SK-N-SH treated with all-trans-retinoic acid at 6 μM for 48 hours (cell line): ENCODE results near the gene COG6.

Source experiments
- ATAC-seq: fragments of 200-7000 bp; cut with Tn5 transposase; 3 replicates; pipeline ENCODE4 v1.9.1; 2020; ENCODE audit warnings: mild to moderate bottlenecking, moderate library complexity
- ARNTL ChIP-seq: fragments of 450-650 bp; formaldehyde crosslinking; IDR thresholded peaks from 2 replicates; pipeline ENCODE4 v1.5.0; 2020; ENCODE audit warnings: low read depth, mild to moderate bottlenecking, moderate library complexity, borderline replicate concordance
- BACH2 ChIP-seq: fragments of 250-450 bp; sonication (Bioruptor Pico); IDR thresholded peaks from 2 replicates; pipeline ENCODE4 v1.9.0; 2021; ENCODE audit warnings: mild to moderate bottlenecking, borderline replicate concordance
- ESRRG ChIP-seq: fragments of 250-450 bp; sonication (Bioruptor Pico); IDR thresholded peaks from 2 replicates; pipeline ENCODE4 v1.6.1; 2021; ENCODE audit warnings: mild to moderate bottlenecking
- GLIS3 ChIP-seq: fragments of 250-450 bp; sonication (Bioruptor Pico); IDR thresholded peaks from 2 replicates; pipeline ENCODE4 v1.5.0; 2020; ENCODE audit warnings: mild to moderate bottlenecking, moderate library complexity
- ISL1 ChIP-seq: fragments of 250-450 bp; sonication (Bioruptor Pico); IDR thresholded peaks from 2 replicates; pipeline ENCODE4 v2.1.2; 2022; ENCODE audit warnings: mild to moderate bottlenecking, moderate library complexity
- OSR1 ChIP-seq: fragments of 250-450 bp; sonication (Bioruptor Pico); IDR thresholded peaks from 2 replicates; pipeline ENCODE4 v1.8.0; 2022; ENCODE audit warnings: moderate library complexity, mild to moderate bottlenecking, inconsistent platforms
- PATZ1 ChIP-seq: fragments of 250-450 bp; sonication (Bioruptor Pico); IDR thresholded peaks from 2 replicates; pipeline ENCODE4 v1.8.0; 2020; ENCODE audit warnings: mild to moderate bottlenecking, moderate library complexity, borderline replicate concordance
- POU6F1 ChIP-seq: fragments of 250-450 bp; sonication (Bioruptor Pico); IDR thresholded peaks from 2 replicates; pipeline ENCODE4 v1.8.0; 2021; ENCODE audit warnings: low read depth, mild to moderate bottlenecking, moderate library complexity, borderline replicate concordance
- PPARA ChIP-seq: fragments of 250-450 bp; sonication (Bioruptor Pico); IDR thresholded peaks from 2 replicates; pipeline ENCODE4 v1.5.0; 2020; ENCODE audit warnings: mild to moderate bottlenecking, borderline replicate concordance
- RARB ChIP-seq: fragments of 250-450 bp; sonication (Bioruptor Pico); IDR thresholded peaks from 2 replicates; pipeline ENCODE4 v1.8.0; 2021; ENCODE audit warnings: mild to moderate bottlenecking, moderate library complexity
- SNAI2 ChIP-seq: fragments of 250-450 bp; sonication (Bioruptor Pico); IDR thresholded peaks from 2 replicates; pipeline ENCODE4 v1.5.0; 2020; ENCODE audit warnings: mild to moderate bottlenecking, moderate library complexity
- TCF4 ChIP-seq: fragments of 250-450 bp; sonication (Bioruptor Pico); IDR thresholded peaks from 2 replicates; pipeline ENCODE4 v1.8.0; 2021; ENCODE audit warnings: mild to moderate bottlenecking, moderate library complexity, borderline replicate concordance
- TSHZ2 ChIP-seq: fragments of 250-450 bp; sonication (Bioruptor Pico); IDR thresholded peaks from 2 replicates; pipeline ENCODE4 v1.5.0; 2020; ENCODE audit warnings: mild to moderate bottlenecking, moderate library complexity
- ZC3H10 ChIP-seq: fragments of 250-450 bp; sonication (Bioruptor Pico); IDR thresholded peaks from 2 replicates; pipeline ENCODE4 v1.5.1; 2021; ENCODE audit warnings: mild to moderate bottlenecking, moderate library complexity
- ZFP3 ChIP-seq: fragments of 250-450 bp; sonication (Bioruptor Pico); IDR thresholded peaks from 2 replicates; pipeline ENCODE4 v1.5.0; 2020; ENCODE audit warnings: mild to moderate bottlenecking, moderate library complexity
- ZNF565 ChIP-seq: fragments of 450-650 bp; formaldehyde crosslinking; conservative IDR thresholded peaks from 2 replicates; pipeline ENCODE4 v1.5.0; 2020; ENCODE audit warnings: low read depth, mild to moderate bottlenecking, moderate library complexity
- ZNF8 ChIP-seq: fragments of 450-650 bp; formaldehyde crosslinking; IDR thresholded peaks from 2 replicates; pipeline ENCODE4 v1.5.0; 2020; ENCODE audit warnings: mild to moderate bottlenecking, moderate library complexity
- TF ChIP-seq, protein P1 (sequence below): fragments of 250-450 bp; sonication (Bioruptor Pico); IDR thresholded peaks from 2 replicates; pipeline ENCODE4 v1.5.1; 2020; ENCODE audit warnings: low read depth, mild to moderate bottlenecking, moderate library complexity
- TF ChIP-seq, protein P2 (sequence below): fragments of 250-450 bp; sonication (Bioruptor Pico); IDR thresholded peaks from 2 replicates; pipeline ENCODE4 v1.5.1; 2021; ENCODE audit warnings: mild to moderate bottlenecking, moderate library complexity

COG6 gene

GRCh38 chr13:39656325-39656677 is 839 bp downstream of the COG6 start:
- peak; percentile 57 for ATAC-seq
- TF ChIP-seq RARB (CRISPR knock-in tag) (no peak), ESRRG (CRISPR knock-in tag) (no peak)

- TF ChIP-seq PPARA (CRISPR knock-in tag) (no peak), ESRRG (CRISPR knock-in tag) (no peak), ARNTL (no peak), SNAI2 (CRISPR knock-in tag) (no peak), ZNF565 (CRISPR knock-in tag) (no peak), RARB (CRISPR knock-in tag) (no peak), OSR1 (CRISPR knock-in tag) (no peak), GLIS3 (CRISPR knock-in tag) (no peak), ISL1 (CRISPR knock-in tag) (no peak), PATZ1 (no peak)
- no peak for ATAC-seq
These were observed 8.0 kb downstream of the COG6 start for GRCh38 chr13:39663508-39663907.

DNA sequence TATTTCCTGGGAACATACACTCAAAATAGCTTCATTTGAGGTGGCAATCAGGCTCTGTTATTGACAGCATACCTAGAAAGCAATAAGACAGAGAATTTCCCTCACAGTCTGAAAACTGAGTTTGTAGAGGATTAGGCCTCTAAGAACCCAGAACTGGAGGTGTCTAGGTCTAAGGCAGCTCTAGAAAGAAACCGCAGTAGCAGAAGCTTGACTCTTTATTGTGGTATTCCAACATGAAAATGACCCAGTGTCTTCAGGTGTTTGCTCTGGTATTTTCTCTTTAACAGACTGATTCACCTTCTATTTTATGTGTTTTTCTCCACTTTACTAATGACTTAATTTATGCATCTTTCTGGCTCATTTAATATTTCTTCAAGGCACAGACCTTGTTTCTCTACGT is 8.5 kb downstream of the COG6 start:
- TF ChIP-seq, protein P1, sequence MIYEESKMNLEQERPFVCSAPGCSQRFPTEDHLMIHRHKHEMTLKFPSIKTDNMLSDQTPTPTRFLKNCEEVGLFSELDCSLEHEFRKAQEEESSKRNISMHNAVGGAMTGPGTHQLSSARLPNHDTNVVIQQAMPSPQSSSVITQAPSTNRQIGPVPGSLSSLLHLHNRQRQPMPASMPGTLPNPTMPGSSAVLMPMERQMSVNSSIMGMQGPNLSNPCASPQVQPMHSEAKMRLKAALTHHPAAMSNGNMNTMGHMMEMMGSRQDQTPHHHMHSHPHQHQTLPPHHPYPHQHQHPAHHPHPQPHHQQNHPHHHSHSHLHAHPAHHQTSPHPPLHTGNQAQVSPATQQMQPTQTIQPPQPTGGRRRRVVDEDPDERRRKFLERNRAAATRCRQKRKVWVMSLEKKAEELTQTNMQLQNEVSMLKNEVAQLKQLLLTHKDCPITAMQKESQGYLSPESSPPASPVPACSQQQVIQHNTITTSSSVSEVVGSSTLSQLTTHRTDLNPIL (CRISPR knock-in tag), result no peak
- TF ChIP-seq PPARA (CRISPR knock-in tag) (no peak), ZNF8 (no peak), ZFP3 (CRISPR knock-in tag) (no peak), ZNF565 (CRISPR knock-in tag) (no peak), ARNTL (no peak), RARB (CRISPR knock-in tag) (no peak), TCF4 (CRISPR knock-in tag) (no peak), TSHZ2 (CRISPR knock-in tag) (no peak), GLIS3 (CRISPR knock-in tag) (no peak), BACH2 (no peak), ZC3H10 (CRISPR knock-in tag) (no peak), ISL1 (CRISPR knock-in tag) (no peak), POU6F1 (CRISPR knock-in tag) (no peak), ESRRG (CRISPR knock-in tag) (no peak), PATZ1 (no peak), SNAI2 (CRISPR knock-in tag) (no peak)
- TF ChIP-seq, protein P2, sequence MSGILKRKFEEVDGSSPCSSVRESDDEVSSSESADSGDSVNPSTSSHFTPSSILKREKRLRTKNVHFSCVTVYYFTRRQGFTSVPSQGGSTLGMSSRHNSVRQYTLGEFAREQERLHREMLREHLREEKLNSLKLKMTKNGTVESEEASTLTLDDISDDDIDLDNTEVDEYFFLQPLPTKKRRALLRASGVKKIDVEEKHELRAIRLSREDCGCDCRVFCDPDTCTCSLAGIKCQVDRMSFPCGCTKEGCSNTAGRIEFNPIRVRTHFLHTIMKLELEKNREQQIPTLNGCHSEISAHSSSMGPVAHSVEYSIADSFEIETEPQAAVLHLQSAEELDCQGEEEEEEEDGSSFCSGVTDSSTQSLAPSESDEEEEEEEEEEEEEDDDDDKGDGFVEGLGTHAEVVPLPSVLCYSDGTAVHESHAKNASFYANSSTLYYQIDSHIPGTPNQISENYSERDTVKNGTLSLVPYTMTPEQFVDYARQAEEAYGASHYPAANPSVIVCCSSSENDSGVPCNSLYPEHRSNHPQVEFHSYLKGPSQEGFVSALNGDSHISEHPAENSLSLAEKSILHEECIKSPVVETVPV (CRISPR knock-in tag), result no peak
- no peak for ATAC-seq
